SK-MEL-5 (cell line): Measurements from ENCODE around the gene VSX1. TPM values are rescaled to one million over a fixed set of nuclear protein-coding genes. Genes with fewer than 3 reads are reported as not detected.

Experiments used
- DNase-seq: peaks from one replicate; pipeline ENCODE4 v3.0.0-alpha.2; 2016; ENCODE audit warnings: low read depth, low spot score
- in situ Hi-C: cut with HindIII; loops from 2 replicates; pipeline ENCODE4 v1.10.0; 2016; ENCODE audit warnings: low sequenced_read_pairs, high pct_unique_total_duplicates, low pct_unique_long_range_greater_than_20kb
- total RNA-seq: library from RNA; depleted of rRNA; stranded (reverse); fragments of >200 nt; shearing (Covaris generic); gene quantifications from 2 replicates; pipeline ENCODE4 v1.2.3, GENCODE V29; 2014; rRNA removed

VSX1 gene
- total RNA-seq, 1 experiment from 2014 or later = not detected

DNA sequence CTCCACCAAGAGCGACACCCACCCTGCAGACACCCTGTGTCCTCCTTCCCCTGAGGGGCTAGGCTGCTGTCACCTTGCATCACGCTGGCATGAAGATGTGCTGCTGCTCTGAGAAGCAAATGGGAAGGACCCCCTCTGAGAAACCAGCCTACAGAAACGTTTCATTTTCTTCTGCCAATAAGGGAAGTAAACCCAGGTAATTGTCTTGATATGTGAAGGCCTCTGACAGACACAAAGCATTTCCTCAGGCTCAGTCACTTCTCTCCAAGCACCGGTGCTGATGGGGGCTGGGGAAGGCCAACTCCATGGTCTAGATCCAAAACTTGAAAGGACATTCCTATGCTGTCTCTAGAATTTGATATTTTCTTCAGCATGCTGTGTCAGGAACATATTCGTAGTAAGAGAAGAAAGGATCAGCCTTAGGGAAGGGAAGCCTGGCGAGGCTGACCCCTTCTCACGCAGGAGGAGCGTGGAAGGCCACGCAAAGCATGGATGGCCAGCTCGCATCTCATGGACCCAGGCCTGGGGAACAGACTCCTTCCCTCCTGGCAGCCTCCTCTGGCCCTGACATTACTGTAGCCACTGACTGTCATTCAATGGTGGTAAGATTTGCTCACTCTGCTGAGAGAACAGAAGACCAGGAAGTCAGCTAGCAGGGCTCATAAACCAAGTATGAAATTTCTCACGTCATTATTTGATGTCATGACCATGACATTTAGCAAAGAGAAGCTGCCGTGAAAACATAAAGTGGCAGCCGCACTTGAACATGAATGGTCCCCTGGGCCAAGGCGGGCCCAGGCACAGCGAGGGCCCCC lies 44.4 kb downstream of the VSX1 start:
- DNase-seq = no peak
- in situ Hi-C loops = no loop called here

DNA sequence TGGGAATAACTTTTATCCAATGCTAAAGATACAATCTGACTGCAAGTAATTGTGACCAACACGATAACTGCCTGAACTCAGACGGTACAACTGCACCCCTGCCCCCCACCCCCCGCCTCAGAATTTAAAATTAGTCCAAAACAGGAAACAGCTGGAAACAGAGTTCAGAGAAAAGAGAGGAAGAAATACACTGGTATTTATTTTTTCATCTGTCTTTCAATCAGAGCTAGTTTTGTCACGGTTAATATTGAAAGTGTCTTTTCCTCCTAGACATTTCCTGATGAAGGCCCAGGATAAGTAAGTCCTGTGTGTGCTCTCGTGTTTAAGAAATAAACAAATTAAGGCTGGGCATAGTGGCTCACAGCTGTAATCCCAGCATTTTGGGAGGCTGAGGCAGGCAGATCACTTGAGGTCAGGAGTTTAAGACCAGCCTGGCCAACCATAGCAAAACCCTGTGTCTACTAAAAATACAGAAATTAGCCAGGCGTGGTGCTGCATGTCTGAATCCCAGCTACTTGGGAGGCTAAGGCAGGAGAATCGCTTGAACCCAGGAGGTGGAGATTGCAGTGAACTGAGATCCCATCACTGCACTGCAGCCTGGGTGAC lies 45.5 kb downstream of the VSX1 start:
- in situ Hi-C loops = no loop called here
- DNase-seq = no peak

DNA sequence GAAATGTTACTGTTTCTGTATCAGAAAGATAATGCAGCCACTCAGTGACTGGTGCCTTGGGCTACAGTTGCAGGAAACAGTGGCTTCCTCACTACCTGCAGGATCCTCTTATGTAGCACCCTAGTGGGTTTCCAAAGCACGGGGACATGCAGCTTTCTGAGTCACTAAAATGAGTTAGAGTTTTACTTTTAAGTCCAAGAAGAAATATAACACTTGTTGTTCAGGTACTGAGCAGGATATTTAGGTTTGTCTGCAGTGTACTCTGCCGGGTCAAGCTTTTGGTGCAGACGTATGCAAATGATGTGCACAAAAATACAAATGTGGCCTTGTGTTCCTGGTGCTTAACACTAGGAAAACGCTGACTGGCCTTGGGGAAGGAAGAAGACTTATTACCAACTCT lies 46.0 kb downstream of the VSX1 start:
- in situ Hi-C loops = no loop called here
- DNase-seq = no peak

GRCh38 chr20:25033924-25034300 lies 48.0 kb downstream of the VSX1 start:
- no peak for DNase-seq
- in situ Hi-C loops = no loop called here

- in situ Hi-C loops = no loop called here
Observed at GRCh38 chr20:25033265-25033923, 48.5 kb downstream of the VSX1 start.

GRCh38 chr20:25032478-25033264 lies 49.3 kb downstream of the VSX1 start:
- peak; percentile 97 for DNase-seq
- in situ Hi-C loops = no loop called here

More at GRCh38 chr20:25033265-25033923, 48.5 kb downstream of the VSX1 start:
- peak; percentile 48 for DNase-seq

DNA sequence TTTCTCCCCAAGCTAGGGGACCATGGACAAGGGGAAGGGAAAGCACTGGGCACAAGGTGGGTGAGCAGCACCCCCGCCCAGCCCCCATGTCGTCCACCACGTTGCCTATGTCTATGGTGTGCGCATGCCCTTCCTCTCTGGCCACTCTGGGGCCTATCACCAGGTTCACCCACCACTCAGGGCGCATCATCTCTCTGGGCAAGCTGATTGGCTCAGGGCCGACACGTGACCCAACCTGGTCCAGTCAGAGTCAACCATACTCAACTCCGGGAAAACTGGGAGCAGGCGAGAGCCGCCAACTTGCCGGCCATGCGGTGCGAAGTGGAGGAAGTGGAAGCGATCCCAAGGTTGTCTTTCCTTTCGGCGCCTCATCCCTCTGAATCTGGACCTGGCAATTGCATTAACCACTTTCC lies 49.9 kb downstream of the VSX1 start:
- in situ Hi-C loops = no loop called here
- peak; percentile 60 for DNase-seq

DNA sequence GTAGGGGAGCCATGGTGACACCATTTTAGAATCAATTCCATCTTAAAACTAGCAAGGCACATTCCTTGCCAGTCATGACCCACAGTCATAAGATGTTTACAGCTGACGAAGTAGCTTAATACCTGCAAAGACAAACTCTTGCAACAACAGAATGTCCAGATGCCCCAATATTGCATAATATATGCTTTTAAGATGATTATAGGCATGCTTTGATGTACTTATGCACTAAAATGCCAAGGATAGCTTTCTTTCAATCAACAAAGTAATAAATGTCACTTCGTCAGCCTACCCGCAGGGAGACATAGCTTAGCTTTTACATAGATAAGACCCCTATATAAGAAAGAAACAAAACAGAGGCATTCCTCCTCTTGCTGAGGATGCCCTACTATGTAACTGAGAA lies 50.7 kb downstream of the VSX1 start:
- in situ Hi-C loops = no loop called here
- DNase-seq = no peak

GRCh38 chr20:25030649-25031207 lies 51.2 kb downstream of the VSX1 start:
- no peak for DNase-seq
- in situ Hi-C loops = no loop called here

DNA sequence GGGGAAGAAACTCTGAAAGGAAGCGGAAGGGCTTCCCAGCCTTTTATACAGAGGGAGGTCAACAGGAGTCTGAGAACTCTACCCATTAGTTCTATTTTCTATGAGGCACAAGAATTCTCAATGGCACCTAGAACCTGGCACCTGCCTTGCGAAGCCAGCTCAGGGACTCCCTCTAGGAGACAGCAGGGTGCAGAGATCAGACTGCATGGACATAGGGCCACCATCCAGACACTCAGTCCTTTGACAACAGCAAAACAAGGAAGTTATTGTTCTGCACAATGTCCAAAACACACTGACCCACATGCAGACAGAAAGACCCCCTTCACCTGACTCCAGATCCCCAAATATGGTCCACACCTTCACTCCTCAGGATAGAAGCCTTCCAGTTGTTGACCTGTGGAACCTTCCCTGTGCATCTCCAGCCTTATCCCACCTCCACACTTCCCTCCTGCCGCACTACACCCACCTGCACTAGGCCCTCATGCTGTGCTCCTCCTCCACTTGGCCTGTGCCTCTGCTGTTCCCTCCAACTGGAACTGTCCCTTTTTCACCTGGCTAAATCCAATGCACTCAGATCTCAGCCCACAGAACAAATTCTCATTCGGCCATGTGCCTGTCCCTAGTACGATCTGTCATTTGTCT lies 51.8 kb downstream of the VSX1 start:
- DNase-seq = no peak
- in situ Hi-C loops = no loop called here

GRCh38 chr20:25025986-25026605 lies 55.8 kb downstream of the VSX1 start:
- in situ Hi-C loops = no loop called here

More at GRCh38 chr20:25025986-25026605, 55.8 kb downstream of the VSX1 start:
- peak; percentile 28 for DNase-seq

Other genes with a start within 250 kb of the VSX1 start
- gene CST7, start 132.9 kb downstream of the VSX1 start, total RNA-seq = 0.29 and 0.45 TPM in 2 replicates
- 150 and 158 TPM in 2 replicates for gene APMAP, start 89.4 kb downstream of the VSX1 start, total RNA-seq
- 9.8 and 10.0 TPM in 2 replicates for gene ACSS1, start 24.0 kb downstream of the VSX1 start, total RNA-seq
- gene ENTPD6, start 113.6 kb upstream of the VSX1 start, total RNA-seq = 236 and 241 TPM in 2 replicates
- gene PYGB, start 165.9 kb upstream of the VSX1 start, total RNA-seq = 404 and 446 TPM in 2 replicates